ENCODE data around the gene CTNNA3. TPM values are rescaled to one million over a fixed set of nuclear protein-coding genes. Genes with fewer than 3 reads are reported as not detected.

The CTNNA3 gene
- total RNA-seq, 1 donor from 2014 or later, result not detected

- FAIRE-seq (no peak), DNase-seq (ENCODE audit: low read depth) (no peak)
- Histone ChIP-seq H3K36me3 (ENCODE audit: control insufficient read depth, insufficient read depth, low read length) (no peaks in the 10 kb centered on the region), H3K27me3 (ENCODE audit: control insufficient read depth, insufficient read depth, low read length) (no peaks in the 10 kb centered on the region), H3K4me3 (ENCODE audit: low read depth, low read length) (no peak overlapping the region)
- TF ChIP-seq CTCF (IDR thresholded peaks at IDR 0.05; ENCODE audit: insufficient read depth, low read length, severe bottlenecking), result no peak
These were observed 847.1 kb downstream of the CTNNA3 start for GRCh38 chr10:66848856-66849255.

GRCh38 chr10:66844176-66844942 lies 851.6 kb downstream of the CTNNA3 start:
- Histone ChIP-seq H3K36me3 (ENCODE audit: control insufficient read depth, insufficient read depth, low read length) (no peaks in the 10 kb centered on the region), H3K27me3 (ENCODE audit: control insufficient read depth, insufficient read depth, low read length) (no peaks in the 10 kb centered on the region), H3K4me3 (ENCODE audit: low read depth, low read length) (no peak overlapping the region)
- no peak for TF ChIP-seq CTCF (IDR thresholded peaks at IDR 0.05; ENCODE audit: insufficient read depth, low read length, severe bottlenecking)
- FAIRE-seq (no peak), DNase-seq (ENCODE audit: low read depth) (peak; percentile 33)

- Histone ChIP-seq H3K36me3 (ENCODE audit: control insufficient read depth, insufficient read depth, low read length) (no peaks in the 10 kb centered on the region), H3K27me3 (ENCODE audit: control insufficient read depth, insufficient read depth, low read length) (no peaks in the 10 kb centered on the region), H3K4me3 (ENCODE audit: low read depth, low read length) (no peak overlapping the region)
- FAIRE-seq (no peak), DNase-seq (ENCODE audit: low read depth) (no peak)
- TF ChIP-seq CTCF (IDR thresholded peaks at IDR 0.05; ENCODE audit: insufficient read depth, low read length, severe bottlenecking), result no peak
These were observed 852.6 kb downstream of the CTNNA3 start for GRCh38 chr10:66843396-66843795.

GRCh38 chr10:66842867-66843266 lies 853.1 kb downstream of the CTNNA3 start:
- no peak for DNase-seq (ENCODE audit: low read depth)
- TF ChIP-seq CTCF (IDR thresholded peaks at IDR 0.05; ENCODE audit: insufficient read depth, low read length, severe bottlenecking), result no peak
- H3K36me3 ChIP-seq (ENCODE audit: control insufficient read depth, insufficient read depth, low read length), result no peaks in the 10 kb centered on the region
- H3K4me3 ChIP-seq (ENCODE audit: low read depth, low read length), result no peak overlapping the region
- FAIRE-seq, result no peak
- H3K27me3 ChIP-seq (ENCODE audit: control insufficient read depth, insufficient read depth, low read length), result no peaks in the 10 kb centered on the region

GRCh38 chr10:66842371-66842770 lies 853.6 kb downstream of the CTNNA3 start:
- Histone ChIP-seq H3K27me3 (ENCODE audit: control insufficient read depth, insufficient read depth, low read length) (no peaks in the 10 kb centered on the region), H3K4me3 (ENCODE audit: low read depth, low read length) (no peak overlapping the region), H3K36me3 (ENCODE audit: control insufficient read depth, insufficient read depth, low read length) (no peaks in the 10 kb centered on the region)
- no peak for TF ChIP-seq CTCF (IDR thresholded peaks at IDR 0.05; ENCODE audit: insufficient read depth, low read length, severe bottlenecking)
- FAIRE-seq, result no peak
- no peak for DNase-seq (ENCODE audit: low read depth)

- Histone ChIP-seq H3K4me3 (ENCODE audit: low read depth, low read length) (no peak overlapping the region), H3K27me3 (ENCODE audit: control insufficient read depth, insufficient read depth, low read length) (no peaks in the 10 kb centered on the region), H3K36me3 (ENCODE audit: control insufficient read depth, insufficient read depth, low read length) (no peaks in the 10 kb centered on the region)
- DNase-seq (ENCODE audit: low read depth) (no peak), FAIRE-seq (no peak)
- no peak for TF ChIP-seq CTCF (IDR thresholded peaks at IDR 0.05; ENCODE audit: insufficient read depth, low read length, severe bottlenecking)
These were observed 857.3 kb downstream of the CTNNA3 start for GRCh38 chr10:66838656-66839055.
